GM23248 (cell line): ENCODE data around the gene MBNL1.

ENCODE experiments used
- EZH2 ChIP-seq: fragments of 200-600 bp; sonication (generic); IDR thresholded peaks from 2 replicates; pipeline ENCODE4 v1.6.1; 2018; ENCODE audit warnings: antibody characterized with exemption, mild to moderate bottlenecking; ENCODE audit not compliant: insufficient read depth, poor library complexity, severe bottlenecking
- EZH2phosphoT487 ChIP-seq: fragments of 200-600 bp; sonication (generic); IDR thresholded peaks from 2 replicates; pipeline ENCODE4 v1.6.1; 2018; ENCODE audit warnings: antibody characterized with exemption, moderate library complexity, mild to moderate bottlenecking, low read depth; ENCODE audit not compliant: insufficient read depth

DNA sequence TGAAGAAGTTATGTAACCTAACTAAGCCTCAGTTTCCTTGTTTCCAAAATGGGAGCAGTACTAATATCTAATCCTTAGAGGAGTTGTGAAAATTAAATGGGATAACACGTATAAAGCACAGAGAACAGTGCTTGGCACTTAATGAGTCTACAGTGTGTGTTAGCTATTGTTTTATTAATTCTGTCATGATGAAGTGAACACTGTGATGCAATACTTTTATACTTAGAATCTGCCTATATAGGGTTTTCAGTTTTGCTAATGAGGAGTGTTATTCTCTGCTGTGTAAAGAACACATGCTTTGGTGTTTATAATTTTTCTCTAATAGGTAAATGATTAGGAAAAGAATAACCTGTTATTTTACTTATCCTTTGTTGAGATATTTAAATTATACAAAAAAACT lies 65.2 kb downstream of the MBNL1 start:
- TF ChIP-seq EZH2 (no peak), EZH2phosphoT487 (no peak)
